Natural killer cell treated with Interleukin-12 subunit alpha and Interleukin-12 subunit beta and Interleukin-15 and Interleukin-18, amount 100 ng/mL, for 72 hours (primary cell): Measurements from ENCODE around the gene HOMER1. TPM values are rescaled to one million over a fixed set of nuclear protein-coding genes. Genes with fewer than 3 reads are reported as not detected.

Source experiments
- ATAC-seq, 2 donors: fragments of 150-1000 bp; cut with Tn5 transposase in 1 of 2; sonication (Bioruptor Pico), chemical (Tn5 transposase) in 1 of 2; 2 replicates each; pipeline ENCODE4 v1.10.0; 2021
- DNase-seq: peaks from one replicate; pipeline ENCODE4 v3.0.0; 2022; ENCODE audit warnings: low spot score
- H3K27ac Mint-ChIP-seq, 2 donors: 1 replicate in 1 of 2; 2 replicates in 1 of 2; pipeline ENCODE4 v1.8.0; 2022; ENCODE audit warnings: mixed read lengths in 2 of 2, mild to moderate bottlenecking in 1 of 2, moderate library complexity in 1 of 2
- H3K27me3 Mint-ChIP-seq, 2 donors: 1 replicate in 1 of 2; 2 replicates in 1 of 2; pipeline ENCODE4 v1.8.0; 2022; ENCODE audit warnings: mixed read lengths in 2 of 2
- H3K36me3 Mint-ChIP-seq: one replicate; pipeline ENCODE4 v1.8.0; 2022; ENCODE audit warnings: mixed read lengths
- H3K4me1 Mint-ChIP-seq, 2 donors: 1 replicate in 1 of 2; 2 replicates in 1 of 2; pipeline ENCODE4 v1.8.0; 2022; ENCODE audit warnings: low read depth in 2 of 2, mixed read lengths in 2 of 2, mild to moderate bottlenecking in 1 of 2
- H3K4me3 Mint-ChIP-seq: one replicate; pipeline ENCODE4 v1.8.0; 2022; ENCODE audit warnings: mixed read lengths
- H3K9me3 Mint-ChIP-seq: 2 replicates; pipeline ENCODE4 v1.8.0; 2022; ENCODE audit warnings: mixed read lengths
- total RNA-seq, 2 donors: library from RNA; stranded (reverse); gene quantifications; one replicate each; pipeline ENCODE4 v1.2.3, GENCODE V29; 2022

The HOMER1 gene
- total RNA-seq, 2 donors from 2014 or later, result 4.2 to 4.6 TPM

- H3K9me3 Mint-ChIP-seq, result no peaks in the 10 kb centered on the region
- H3K4me3 Mint-ChIP-seq, result no peak overlapping the region
- no peak overlapping the region for H3K27ac Mint-ChIP-seq
- H3K4me1 Mint-ChIP-seq, result no peaks in the 10 kb centered on the region
- H3K36me3 Mint-ChIP-seq, result no peaks in the 10 kb centered on the region
- no peak for DNase-seq
- ATAC-seq, result no peak
- peaks cover 13 to 16% of the 10 kb centered on the region in 2 donors for H3K27me3 Mint-ChIP-seq
Observed at GRCh38 chr5:79464278-79464677, 49.7 kb downstream of the HOMER1 start.

- H3K27ac Mint-ChIP-seq, result no peak overlapping the region
- DNase-seq, result no peak
Observed at GRCh38 chr5:79459626-79460025, 54.3 kb downstream of the HOMER1 start.

GRCh38 chr5:79456890-79457583 lies 56.9 kb downstream of the HOMER1 start:
- Mint-ChIP-seq H3K4me3 (no peak overlapping the region), H3K27ac (no peak overlapping the region), H3K9me3 (no peaks in the 10 kb centered on the region), H3K27me3 (peaks cover 13 to 16% of the 10 kb centered on the region in 2 donors), H3K4me1 (no peaks in the 10 kb centered on the region), H3K36me3 (peaks cover 5% of the 10 kb centered on the region)
- ATAC-seq, result no peak
- DNase-seq, result no peak

More at GRCh38 chr5:79459626-79460025, 54.3 kb downstream of the HOMER1 start:
- H3K27me3 Mint-ChIP-seq, result peaks cover 13 to 18% of the 10 kb centered on the region in 2 donors
- no peaks in the 10 kb centered on the region for H3K9me3 Mint-ChIP-seq
- no peak for ATAC-seq
- no peaks in the 10 kb centered on the region for H3K4me1 Mint-ChIP-seq
- no peak overlapping the region for H3K4me3 Mint-ChIP-seq
- peaks cover 5% of the 10 kb centered on the region for H3K36me3 Mint-ChIP-seq

- no peaks in the 10 kb centered on the region for H3K4me1 Mint-ChIP-seq
- H3K9me3 Mint-ChIP-seq, result no peaks in the 10 kb centered on the region
- no peak overlapping the region for H3K27ac Mint-ChIP-seq
- DNase-seq (no peak), ATAC-seq (no peak)
- H3K36me3 Mint-ChIP-seq, result peaks cover 5% of the 10 kb centered on the region
- peaks cover 13 to 16% of the 10 kb centered on the region in 2 donors for H3K27me3 Mint-ChIP-seq
- H3K4me3 Mint-ChIP-seq, result no peak overlapping the region
Observed at GRCh38 chr5:79456400-79456799, 57.5 kb downstream of the HOMER1 start.

- Mint-ChIP-seq H3K9me3 (no peaks in the 10 kb centered on the region), H3K4me1 (no peaks in the 10 kb centered on the region), H3K27ac (no peak overlapping the region), H3K27me3 (peaks cover 0 to 7% of the 10 kb centered on the region in 2 donors), H3K4me3 (no peak overlapping the region), H3K36me3 (peaks cover 5% of the 10 kb centered on the region)
- ATAC-seq, result no peak
- DNase-seq, result no peak
Observed at GRCh38 chr5:79454043-79454442, 59.9 kb downstream of the HOMER1 start.

- DNase-seq (no peak), ATAC-seq (no peak)
- H3K27ac Mint-ChIP-seq, result no peak overlapping the region
- H3K36me3 Mint-ChIP-seq, result no peaks in the 10 kb centered on the region
- no peaks in the 10 kb centered on the region for H3K4me1 Mint-ChIP-seq
- H3K27me3 Mint-ChIP-seq, result peaks cover 0 to under 1% of the 10 kb centered on the region in 2 donors
- H3K9me3 Mint-ChIP-seq, result no peaks in the 10 kb centered on the region
- no peak overlapping the region for H3K4me3 Mint-ChIP-seq
Observed at GRCh38 chr5:79448336-79448735, 65.6 kb downstream of the HOMER1 start.

- Mint-ChIP-seq H3K27me3 (peaks cover 0 to 2% of the 10 kb centered on the region in 2 donors), H3K9me3 (no peaks in the 10 kb centered on the region), H3K27ac (no peak overlapping the region), H3K36me3 (no peaks in the 10 kb centered on the region), H3K4me3 (no peak overlapping the region), H3K4me1 (no peaks in the 10 kb centered on the region)
- ATAC-seq (no peak), DNase-seq (no peak)
Observed at GRCh38 chr5:79436821-79437220, 77.1 kb downstream of the HOMER1 start.

- H3K9me3 Mint-ChIP-seq, result no peaks in the 10 kb centered on the region
- H3K4me3 Mint-ChIP-seq, result no peak overlapping the region
- DNase-seq (no peak), ATAC-seq (no peak)
- H3K4me1 Mint-ChIP-seq, result no peaks in the 10 kb centered on the region
- no peaks in the 10 kb centered on the region for H3K36me3 Mint-ChIP-seq
- H3K27me3 Mint-ChIP-seq, result peaks cover 0 to 4% of the 10 kb centered on the region in 2 donors
- H3K27ac Mint-ChIP-seq, result no peak overlapping the region
Observed at GRCh38 chr5:79436224-79436623, 77.7 kb downstream of the HOMER1 start.

- Mint-ChIP-seq H3K4me3 (no peak overlapping the region), H3K9me3 (no peaks in the 10 kb centered on the region), H3K27ac (no peak overlapping the region), H3K4me1 (no peaks in the 10 kb centered on the region), H3K36me3 (no peaks in the 10 kb centered on the region), H3K27me3 (peaks cover 6 to 7% of the 10 kb centered on the region in 2 donors)
- ATAC-seq (no peak), DNase-seq (no peak)
Observed at GRCh38 chr5:79430196-79430595, 83.7 kb downstream of the HOMER1 start.

- H3K4me3 Mint-ChIP-seq, result no peak overlapping the region
- H3K36me3 Mint-ChIP-seq, result no peaks in the 10 kb centered on the region
- no peaks in the 10 kb centered on the region for H3K4me1 Mint-ChIP-seq
- no peak overlapping the region for H3K27ac Mint-ChIP-seq
- peaks cover 3 to 7% of the 10 kb centered on the region in 2 donors for H3K27me3 Mint-ChIP-seq
- H3K9me3 Mint-ChIP-seq, result no peaks in the 10 kb centered on the region
- ATAC-seq (no peak), DNase-seq (no peak)
Observed at GRCh38 chr5:79423296-79423695, 90.6 kb downstream of the HOMER1 start.

- Mint-ChIP-seq H3K27me3 (no peaks in the 10 kb centered on the region), H3K27ac (no peak overlapping the region), H3K4me3 (no peak overlapping the region), H3K4me1 (no peaks in the 10 kb centered on the region), H3K9me3 (no peaks in the 10 kb centered on the region), H3K36me3 (no peaks in the 10 kb centered on the region)
- DNase-seq (no peak), ATAC-seq (no peak)
Observed at GRCh38 chr5:79420248-79420647, 93.7 kb downstream of the HOMER1 start.

- ATAC-seq (no peak), DNase-seq (no peak)
- Mint-ChIP-seq H3K27me3 (no peaks in the 10 kb centered on the region), H3K4me3 (no peak overlapping the region), H3K36me3 (no peaks in the 10 kb centered on the region), H3K4me1 (no peaks in the 10 kb centered on the region), H3K27ac (no peak overlapping the region), H3K9me3 (no peaks in the 10 kb centered on the region)
Observed at GRCh38 chr5:79418276-79418675, 95.7 kb downstream of the HOMER1 start.

GRCh38 chr5:79417495-79417894 lies 96.4 kb downstream of the HOMER1 start:
- Mint-ChIP-seq H3K4me1 (no peaks in the 10 kb centered on the region), H3K9me3 (no peaks in the 10 kb centered on the region), H3K4me3 (no peak overlapping the region), H3K36me3 (no peaks in the 10 kb centered on the region), H3K27ac (no peak overlapping the region), H3K27me3 (no peaks in the 10 kb centered on the region)
- ATAC-seq (no peak), DNase-seq (no peak)

- no peak overlapping the region for H3K27ac Mint-ChIP-seq
- H3K4me3 Mint-ChIP-seq, result no peak overlapping the region
- no peaks in the 10 kb centered on the region for H3K27me3 Mint-ChIP-seq
- DNase-seq (no peak), ATAC-seq (no peak)
- H3K9me3 Mint-ChIP-seq, result no peaks in the 10 kb centered on the region
- H3K36me3 Mint-ChIP-seq, result no peaks in the 10 kb centered on the region
- no peaks in the 10 kb centered on the region for H3K4me1 Mint-ChIP-seq
Observed at GRCh38 chr5:79416499-79416898, 97.4 kb downstream of the HOMER1 start.

- no peak for ATAC-seq
- Mint-ChIP-seq H3K4me1 (no peaks in the 10 kb centered on the region), H3K4me3 (no peak overlapping the region), H3K36me3 (no peaks in the 10 kb centered on the region), H3K27me3 (no peaks in the 10 kb centered on the region), H3K27ac (no peak overlapping the region), H3K9me3 (no peaks in the 10 kb centered on the region)
- DNase-seq, result no peak
Observed at GRCh38 chr5:79413112-79413511, 100.8 kb downstream of the HOMER1 start.
